ENCODE results near the gene TUBGCP3.

DNA sequence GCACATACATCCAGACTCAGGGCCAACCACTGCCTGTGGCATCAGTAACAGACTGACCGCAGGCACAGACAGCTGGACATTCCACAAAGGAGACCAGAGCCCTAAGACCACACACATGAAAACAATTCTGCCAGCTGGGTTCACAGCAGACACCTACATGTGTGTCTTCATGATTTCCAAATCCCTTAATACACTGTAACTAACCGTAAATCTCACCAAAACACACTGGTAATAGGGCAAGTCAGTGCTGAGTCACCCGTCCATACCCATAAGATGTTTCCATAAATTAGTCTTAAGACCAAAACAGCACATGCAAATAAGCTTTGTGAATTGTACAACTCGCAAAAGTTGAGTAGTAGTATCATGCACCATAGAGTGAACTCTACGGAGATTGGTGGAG, 65.4 kb downstream of the TUBGCP3 start:
- TF ChIP-seq RAD21 (CRISPR knock-in tag; conservative IDR thresholded peaks at IDR 0.05 in 1 of 2, IDR thresholded peaks at IDR 0.05 in 1 of 2) (no peak), ARHGAP35 (IDR thresholded peaks at IDR 0.05; ENCODE audit: partially characterized antibody) (no peak), MECOM (CRISPR knock-in tag; IDR thresholded peaks at IDR 0.05) (no peak), FOXJ3 (CRISPR knock-in tag; IDR thresholded peaks at IDR 0.05) (no peak)
- TF ChIP-seq, protein P1, sequence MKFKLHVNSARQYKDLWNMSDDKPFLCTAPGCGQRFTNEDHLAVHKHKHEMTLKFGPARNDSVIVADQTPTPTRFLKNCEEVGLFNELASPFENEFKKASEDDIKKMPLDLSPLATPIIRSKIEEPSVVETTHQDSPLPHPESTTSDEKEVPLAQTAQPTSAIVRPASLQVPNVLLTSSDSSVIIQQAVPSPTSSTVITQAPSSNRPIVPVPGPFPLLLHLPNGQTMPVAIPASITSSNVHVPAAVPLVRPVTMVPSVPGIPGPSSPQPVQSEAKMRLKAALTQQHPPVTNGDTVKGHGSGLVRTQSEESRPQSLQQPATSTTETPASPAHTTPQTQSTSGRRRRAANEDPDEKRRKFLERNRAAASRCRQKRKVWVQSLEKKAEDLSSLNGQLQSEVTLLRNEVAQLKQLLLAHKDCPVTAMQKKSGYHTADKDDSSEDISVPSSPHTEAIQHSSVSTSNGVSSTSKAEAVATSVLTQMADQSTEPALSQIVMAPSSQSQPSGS (CRISPR knock-in tag; IDR thresholded peaks at IDR 0.05), result no peak
